Measurements from ENCODE around the gene SH3GL2.

GRCh38 chr9:17624571-17624970, 45.7 kb downstream of the SH3GL2 start:
- TF ChIP-seq RAD21 (IDR thresholded peaks at IDR 0.05; ENCODE audit: low read depth) = no peak
- no peak for TF ChIP-seq REST (IDR thresholded peaks at IDR 0.05; ENCODE audit: low read depth)
- no peak for TF ChIP-seq YY1 (IDR thresholded peaks at IDR 0.05; ENCODE audit: low read depth)
- TF ChIP-seq EP300 (IDR thresholded peaks at IDR 0.05; ENCODE audit: borderline replicate concordance) = no peak
- TF ChIP-seq CREB1 (IDR thresholded peaks at IDR 0.05; ENCODE audit: low read depth) = no peak
- no peak for TF ChIP-seq FOXM1 (IDR thresholded peaks at IDR 0.05; ENCODE audit: borderline replicate concordance, low read depth)
- TF ChIP-seq USF1 (IDR thresholded peaks at IDR 0.05) = no peak
- no peak for TF ChIP-seq MAX (IDR thresholded peaks at IDR 0.05)
- no peak for TF ChIP-seq ZBTB7A (IDR thresholded peaks at IDR 0.05; ENCODE audit: low read depth)
- TF ChIP-seq EGR1 (IDR thresholded peaks at IDR 0.05) = no peak
- TF ChIP-seq CEBPB (IDR thresholded peaks at IDR 0.05) = no peak
- TF ChIP-seq TAF1 (IDR thresholded peaks at IDR 0.05; ENCODE audit: low read depth) = no peak
